ENCODE results near the gene SMG6. TPM values are rescaled to one million over a fixed set of nuclear protein-coding genes. Genes with fewer than 3 reads are reported as not detected.

Gene SMG6
- total and polyA plus RNA-seq, 2 of the 8 experiments (the other 6 are each of a cell fraction or from before 2014, with no cell fraction given): 18.5 to 25.2 TPM

DNA sequence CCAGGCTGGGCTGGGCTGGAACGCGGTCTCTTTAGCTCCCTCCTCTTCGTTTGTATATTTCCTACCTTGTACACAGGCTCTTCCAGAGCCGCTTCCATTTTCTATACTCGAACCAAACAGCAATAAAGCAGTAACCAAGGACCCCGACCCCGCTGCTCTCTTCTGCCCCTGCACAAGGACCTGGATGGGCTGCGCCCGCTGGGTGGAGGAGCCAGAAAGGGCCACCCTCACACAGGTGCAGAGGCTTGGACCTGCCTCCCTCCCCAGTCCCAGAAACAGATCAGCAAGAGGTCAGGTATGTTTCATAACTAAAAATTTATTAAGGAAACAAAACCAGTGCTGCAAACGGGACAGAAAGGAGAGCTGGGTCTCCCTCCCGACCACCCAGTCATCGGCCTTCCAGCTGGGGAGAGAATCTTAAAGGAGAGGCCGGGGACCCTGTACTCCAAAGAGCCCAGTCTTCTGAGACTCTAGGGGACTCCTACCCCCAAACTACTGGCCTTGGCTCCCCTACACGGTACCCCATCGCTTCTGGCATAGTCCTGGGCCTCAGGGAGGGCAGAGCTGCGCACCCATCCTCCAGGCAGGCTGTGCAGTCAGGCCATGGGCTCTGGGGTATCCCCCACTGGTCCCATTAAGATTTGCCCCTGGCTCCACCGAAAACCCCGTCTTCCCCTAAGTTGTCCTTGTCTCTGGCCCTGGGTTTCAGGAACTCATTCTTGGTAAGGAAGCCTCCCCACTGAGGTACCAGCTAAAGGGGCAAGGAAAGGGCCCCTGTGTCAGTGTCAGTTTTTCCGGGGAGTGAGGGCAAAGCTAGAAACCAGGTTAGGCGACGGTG lies 243.8 kb downstream of the SMG6 start:
- POLR2A ChIA-PET (ENCODE audit: partially characterized antibody): interaction anchor here (0.6 to 2.0 kb wide), 3 partner anchors 13 to 268 kb away, joined by 3 to 8 read pairs (median 4); no protein-coding TSS in a partner anchor
- TF ChIP-seq HDAC2 (IDR thresholded peaks at IDR 0.05; ENCODE audit: borderline replicate concordance in 1 of 2, low read depth in 2 of 2, low read length in 2 of 2): no peak

More for the DNA sequence above, 243.8 kb downstream of the SMG6 start:
- Histone ChIP-seq H2BK120ac (replicated peaks; ENCODE audit: low read depth, low read length) (no peak overlapping the region), H2AK5ac (ENCODE audit: low read depth, low read length) (peak overlapping the region; percentile 13; the same call in 1 of the 2 replicates), H3K56ac (replicated peaks; ENCODE audit: insufficient read length, low read depth, low read length) (no peak overlapping the region), H3K79me2 (ENCODE audit: control insufficient read depth in 1 of 2, insufficient read depth in 2 of 2, low read length in 2 of 2) (no peaks in the 10 kb centered on the region), H4K91ac (replicated peaks; ENCODE audit: insufficient read length, low read length) (no peak overlapping the region), H3K27me3 (replicated peaks in 1 of 4; ENCODE audit: control insufficient read depth in 3 of 4, extremely low read depth in 1 of 4, insufficient read depth in 3 of 4, low read length in 3 of 4) (peaks cover 42 to 65% (median 58%) of the 10 kb centered on the region in 4 experiments), H3K36me3 (ENCODE audit: control insufficient read depth in 2 of 4, insufficient read depth in 4 of 4, low read length in 3 of 4) (peaks cover 0 to 14% (median 0%) of the 10 kb centered on the region in 4 experiments; a peak in 1 of 8 replicates), H3K9me3 (ENCODE audit: insufficient read depth in 2 of 2, low read depth in 1 of 2, low read length in 1 of 2) (peaks cover 0 to 7% of the 10 kb centered on the region in 2 experiments; a peak in 1 of 4 replicates), H2AFZ (ENCODE audit: low read length) (no peak overlapping the region), H3K23me2 (ENCODE audit: low read depth, low read length) (peaks cover 2% of the 10 kb centered on the region; the same call in 1 of the 2 replicates), H3K4me1 (replicated peaks in 1 of 4; ENCODE audit: control insufficient read depth in 3 of 4, insufficient read depth in 4 of 4, low read length in 3 of 4) (peaks cover 0 to 27% (median 13%) of the 10 kb centered on the region in 4 experiments; a peak in 6 of 7 replicates), H2BK15ac (ENCODE audit: low read length) (no peak overlapping the region), H3K18ac (ENCODE audit: extremely low read depth, low read length) (no peak overlapping the region), H4K5ac (ENCODE audit: insufficient read length, low read depth, low read length) (no peak overlapping the region), H4K8ac (ENCODE audit: extremely low read depth, insufficient read depth, low read length) (no peak overlapping the region; the same call in 1 of the 2 replicates), H3K4ac (replicated peaks; ENCODE audit: insufficient read length, low read depth, low read length) (no peak overlapping the region), H3K4me2 (ENCODE audit: insufficient read depth in 1 of 2, low read depth in 2 of 2, low read length in 2 of 2) (peak overlapping the region; percentile 12 to 62), H3K27ac (ENCODE audit: low read depth, low read length) (no peak overlapping the region), H4K20me1 (replicated peaks in 1 of 2; ENCODE audit: control insufficient read depth in 1 of 2, insufficient read depth in 2 of 2, low read length in 2 of 2) (peaks cover 12 to 16% of the 10 kb centered on the region in 2 experiments), H3K14ac (ENCODE audit: insufficient read length) (no peak overlapping the region), H2BK5ac (ENCODE audit: low read depth, low read length) (no peak overlapping the region), H3K4me3 (ENCODE audit: extremely low read depth in 1 of 4, insufficient read depth in 2 of 4, low read depth in 3 of 4, low read length in 4 of 4) (peak overlapping the region in 2 of 4 experiments; percentile 9 to 54; a peak in 2 of 8 replicates), H3K23ac (ENCODE audit: insufficient read length) (no peak overlapping the region), H2BK20ac (ENCODE audit: low read length) (no peak overlapping the region), H3K9ac (replicated peaks in 1 of 4; ENCODE audit: extremely low read depth in 1 of 4, low read depth in 3 of 4, low read length in 3 of 4) (no peak overlapping the region), H3K79me1 (ENCODE audit: low read depth, low read length) (no peaks in the 10 kb centered on the region), H2BK12ac (ENCODE audit: low read depth, low read length) (no peak overlapping the region)
- CTCF ChIA-PET (ENCODE audit: partially characterized antibody): interaction anchor here (0.5 to 9.3 kb wide), 19 partner anchors 11 to 205 kb away, joined by 3 to 122 read pairs (median 5); no protein-coding TSS in a partner anchor
- WGBS, 2 experiments (ENCODE audit: extremely low coverage in 1 of 2, insufficient coverage in 1 of 2, insufficient read length in 1 of 2, insufficient replicate concordance in 2 of 2, low coverage in 1 of 2, low lambda C conversion rate in 2 of 2, missing lambda C conversion rate in 1 of 2): 73% methylated on average over 21 of the region's 21 CpGs; no CpG with 5 or more reads in 1 of the 2 experiments
- FAIRE-seq (no peak), DNase-seq (ENCODE audit: low read depth in 1 of 2, low spot score in 2 of 2) (no peak)
